ENCODE measurements around the gene UACA.

The UACA gene

GRCh38 chr15:70703096-70703878 lies 60.1 kb downstream of the UACA start:
- no peaks in the 10 kb centered on the region for H3K36me3 ChIP-seq (ENCODE audit: insufficient read depth, low read length)

DNA sequence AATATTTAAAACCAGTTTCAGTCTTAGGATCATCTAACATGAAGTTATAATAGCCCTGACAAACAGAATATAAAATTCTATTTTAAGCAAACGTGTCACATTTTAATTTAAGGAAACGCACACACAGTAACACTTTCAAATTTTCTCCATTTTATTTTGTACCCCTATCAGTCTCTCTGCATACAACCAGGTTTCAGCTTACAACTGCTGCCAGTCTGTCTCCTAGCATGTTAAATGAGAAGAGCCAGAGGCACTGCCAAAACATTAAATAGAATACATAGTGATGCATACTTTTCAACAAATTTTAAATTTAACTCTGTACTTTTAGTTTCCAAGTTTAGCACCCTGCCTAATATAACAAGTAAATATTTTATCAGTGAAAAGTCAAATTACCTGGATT lies 60.8 kb downstream of the UACA start:
- peak overlapping the region; percentile 80 for H3K4me3 ChIP-seq
- H3K9ac ChIP-seq (ENCODE audit: insufficient read length), result peak overlapping the region; percentile 60
- DNase-seq (ENCODE audit: low read depth, low spot score), result no peak
- no peaks in the 10 kb centered on the region for H3K9me3 ChIP-seq (ENCODE audit: low read depth, low read length)
- no peaks in the 10 kb centered on the region for H3K36me3 ChIP-seq (ENCODE audit: insufficient read depth, low read length)
- no peak for TF ChIP-seq EZH2 (IDR thresholded peaks at IDR 0.05)
- TF ChIP-seq FOXP2 (optimal IDR thresholded peaks at IDR 0.05; ENCODE audit: control extremely low read depth, extremely low read length, insufficient read depth), result no peak
- TF ChIP-seq POLR2AphosphoS5 (IDR thresholded peaks at IDR 0.05; ENCODE audit: borderline replicate concordance, low read depth, low read length), result no peak
- peak overlapping the region; percentile 93 for H3K27ac ChIP-seq

More at GRCh38 chr15:70703096-70703878, 60.1 kb downstream of the UACA start:
- TF ChIP-seq FOXP2 (optimal IDR thresholded peaks at IDR 0.05; ENCODE audit: control extremely low read depth, extremely low read length, insufficient read depth) (no peak), POLR2AphosphoS5 (IDR thresholded peaks at IDR 0.05; ENCODE audit: borderline replicate concordance, low read depth, low read length) (no peak), EZH2 (IDR thresholded peaks at IDR 0.05) (no peak)
- Histone ChIP-seq H3K4me3 (peak overlapping the region; percentile 80), H3K9ac (ENCODE audit: insufficient read length) (peak overlapping the region; percentile 60), H3K27ac (peak overlapping the region; percentile 93), H3K9me3 (ENCODE audit: low read depth, low read length) (no peaks in the 10 kb centered on the region)
- DNase-seq (ENCODE audit: low read depth, low spot score), result no peak

GRCh38 chr15:70701891-70702568 lies 61.3 kb downstream of the UACA start:
- peak overlapping the region; percentile 80 for H3K4me3 ChIP-seq
- peak overlapping the region; percentile 60 for H3K9ac ChIP-seq (ENCODE audit: insufficient read length)
- H3K27ac ChIP-seq, result peak overlapping the region; percentile 93
- no peaks in the 10 kb centered on the region for H3K9me3 ChIP-seq (ENCODE audit: low read depth, low read length)
- TF ChIP-seq POLR2AphosphoS5 (IDR thresholded peaks at IDR 0.05; ENCODE audit: borderline replicate concordance, low read depth, low read length), result no peak
- TF ChIP-seq FOXP2 (optimal IDR thresholded peaks at IDR 0.05; ENCODE audit: control extremely low read depth, extremely low read length, insufficient read depth), result no peak
- TF ChIP-seq EZH2 (IDR thresholded peaks at IDR 0.05), result no peak
- DNase-seq (ENCODE audit: low read depth, low spot score), result no peak
- H3K36me3 ChIP-seq (ENCODE audit: insufficient read depth, low read length), result no peaks in the 10 kb centered on the region

- TF ChIP-seq FOXP2 (optimal IDR thresholded peaks at IDR 0.05; ENCODE audit: control extremely low read depth, extremely low read length, insufficient read depth), result no peak
- no peak for TF ChIP-seq POLR2AphosphoS5 (IDR thresholded peaks at IDR 0.05; ENCODE audit: borderline replicate concordance, low read depth, low read length)
- no peak for TF ChIP-seq EZH2 (IDR thresholded peaks at IDR 0.05)
- Histone ChIP-seq H3K36me3 (ENCODE audit: insufficient read depth, low read length) (no peaks in the 10 kb centered on the region), H3K27ac (peak overlapping the region; percentile 93), H3K9ac (ENCODE audit: insufficient read length) (peak overlapping the region; percentile 60), H3K9me3 (ENCODE audit: low read depth, low read length) (no peaks in the 10 kb centered on the region), H3K4me3 (peak overlapping the region; percentile 80)
- no peak for DNase-seq (ENCODE audit: low read depth, low spot score)
Observed at GRCh38 chr15:70701171-70701570, 62.2 kb downstream of the UACA start.

GRCh38 chr15:70699890-70700289 lies 63.5 kb downstream of the UACA start:
- H3K4me3 ChIP-seq, result peak overlapping the region; percentile 57
- no peaks in the 10 kb centered on the region for H3K9me3 ChIP-seq (ENCODE audit: low read depth, low read length)
- H3K36me3 ChIP-seq (ENCODE audit: insufficient read depth, low read length), result no peaks in the 10 kb centered on the region
- peak overlapping the region; percentile 49 for H3K9ac ChIP-seq (ENCODE audit: insufficient read length)
- DNase-seq (ENCODE audit: low read depth, low spot score), result no peak
- TF ChIP-seq POLR2AphosphoS5 (IDR thresholded peaks at IDR 0.05; ENCODE audit: borderline replicate concordance, low read depth, low read length), result no peak
- TF ChIP-seq EZH2 (IDR thresholded peaks at IDR 0.05), result no peak
- TF ChIP-seq FOXP2 (optimal IDR thresholded peaks at IDR 0.05; ENCODE audit: control extremely low read depth, extremely low read length, insufficient read depth), result no peak
- H3K27ac ChIP-seq, result peak overlapping the region; percentile 58; the same call in 1 of the 2 replicates

DNA sequence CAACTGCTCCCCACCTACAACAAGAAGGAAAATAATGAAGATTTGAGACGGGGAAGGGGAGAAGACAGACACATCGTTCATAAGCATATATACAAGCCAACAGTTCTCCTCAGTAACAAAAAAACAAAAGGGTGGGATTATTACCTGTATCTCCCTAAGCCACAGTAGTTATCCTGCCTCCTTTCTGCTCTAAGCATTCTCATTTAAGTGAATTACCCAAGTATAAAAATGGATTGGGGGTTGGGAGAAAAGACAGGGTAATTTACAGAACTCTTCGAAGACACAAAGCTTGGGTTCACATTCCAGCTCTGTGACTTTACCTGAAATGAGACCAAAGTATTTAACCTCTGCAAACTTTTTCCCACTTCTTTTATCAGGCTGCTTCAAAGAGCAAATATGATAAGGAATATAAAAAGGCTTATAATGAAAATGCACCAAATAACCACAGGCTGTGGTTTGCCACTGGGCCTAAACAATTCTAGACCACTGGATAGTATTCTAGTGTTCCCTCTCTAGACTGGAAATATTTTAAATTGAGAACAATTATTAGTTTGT lies 64.4 kb downstream of the UACA start:
- DNase-seq (ENCODE audit: low read depth, low spot score), result no peak
- Histone ChIP-seq H3K9me3 (ENCODE audit: low read depth, low read length) (no peaks in the 10 kb centered on the region), H3K4me3 (peak overlapping the region; percentile 17), H3K36me3 (ENCODE audit: insufficient read depth, low read length) (no peaks in the 10 kb centered on the region), H3K9ac (ENCODE audit: insufficient read length) (no peak overlapping the region), H3K27ac (peak overlapping the region; percentile 16; the same call in 1 of the 2 replicates)
- TF ChIP-seq POLR2AphosphoS5 (IDR thresholded peaks at IDR 0.05; ENCODE audit: borderline replicate concordance, low read depth, low read length), result no peak
- TF ChIP-seq FOXP2 (optimal IDR thresholded peaks at IDR 0.05; ENCODE audit: control extremely low read depth, extremely low read length, insufficient read depth), result no peak
- no peak for TF ChIP-seq EZH2 (IDR thresholded peaks at IDR 0.05)

GRCh38 chr15:70698426-70698825 lies 64.9 kb downstream of the UACA start:
- Histone ChIP-seq H3K36me3 (ENCODE audit: insufficient read depth, low read length) (no peaks in the 10 kb centered on the region), H3K27ac (peak overlapping the region; percentile 16; the same call in 1 of the 2 replicates), H3K4me3 (peak overlapping the region; percentile 17), H3K9me3 (ENCODE audit: low read depth, low read length) (no peaks in the 10 kb centered on the region), H3K9ac (ENCODE audit: insufficient read length) (no peak overlapping the region)
- no peak for TF ChIP-seq EZH2 (IDR thresholded peaks at IDR 0.05)
- TF ChIP-seq FOXP2 (optimal IDR thresholded peaks at IDR 0.05; ENCODE audit: control extremely low read depth, extremely low read length, insufficient read depth), result no peak
- no peak for TF ChIP-seq POLR2AphosphoS5 (IDR thresholded peaks at IDR 0.05; ENCODE audit: borderline replicate concordance, low read depth, low read length)
- DNase-seq (ENCODE audit: low read depth, low spot score), result no peak

All from SK-N-MC (cell line).